ENCODE measurements around the gene ABCD4. TPM values are rescaled to one million over a fixed set of nuclear protein-coding genes. Genes with fewer than 3 reads are reported as not detected.

Gene ABCD4
- polyA plus RNA-seq, 3 donors, result 13.9 to 54.1 (median 14.2) TPM

- no peak overlapping the region for H3K4me3 ChIP-seq (replicated peaks in 1 of 3; ENCODE audit: low read depth in 2 of 3, low read length in 3 of 3)
- no peak overlapping the region for H3K4me2 ChIP-seq (replicated peaks; ENCODE audit: extremely low read depth, low read length, poor library complexity, severe bottlenecking)
- H3K9me3 Mint-ChIP-seq, result peaks cover 0 to 14% (median 5%) of the 10 kb centered on the region in 7 donors
- WGBS (ENCODE audit: insufficient coverage), result 11% methylated on average over 3 of the region's 3 CpGs
- H3K9ac ChIP-seq (ENCODE audit: insufficient read depth, low read length, poor library complexity, severe bottlenecking), result no peak overlapping the region
- peaks cover 23% of the 10 kb centered on the region for H3K4me1 Mint-ChIP-seq
- no peaks in the 10 kb centered on the region for H4K20me1 ChIP-seq (ENCODE audit: insufficient read depth, low read length)
- H2AFZ ChIP-seq (ENCODE audit: insufficient read depth, low read depth, low read length, poor library complexity, severe bottlenecking), result no peak overlapping the region
- TF ChIP-seq CTCF (IDR thresholded peaks at IDR 0.05), result no peak
- no peaks in the 10 kb centered on the region for H3K79me2 ChIP-seq (ENCODE audit: insufficient read depth, low read length)
- peaks cover 0 to 2% of the 10 kb centered on the region in 2 donors for H3K36me3 Mint-ChIP-seq
- H3K36me3 ChIP-seq (replicated peaks in 1 of 2; ENCODE audit: control insufficient read depth in 1 of 2, insufficient read depth in 2 of 2, low read length in 2 of 2), result no peaks in the 10 kb centered on the region
- peaks cover 0 to 30% of the 10 kb centered on the region in 2 donors for H3K9me3 ChIP-seq (replicated peaks in 1 of 2; ENCODE audit: control insufficient read depth in 1 of 2, insufficient read depth in 1 of 2, low read length in 2 of 2)
- no peak for DNase-seq
- H3K4me1 ChIP-seq (ENCODE audit: control insufficient read depth in 1 of 2, insufficient read depth in 2 of 2, low read length in 2 of 2), result peaks cover 14 to 15% of the 10 kb centered on the region in 2 donors
- no peak overlapping the region for H3K27ac ChIP-seq (ENCODE audit: low read depth in 1 of 2, low read length in 2 of 2)
- H3K27ac Mint-ChIP-seq, result no peak overlapping the region
- intact Hi-C loops (cut with micrococcal nuclease), result no loop called here
- peak overlapping the region in 1 of 2 donors; percentile 77 for H3K4me3 Mint-ChIP-seq
- H3K27me3 ChIP-seq (ENCODE audit: control insufficient read depth in 2 of 2, insufficient read depth in 2 of 2, low read length in 2 of 2), result peaks cover 50 to 93% of the 10 kb centered on the region in 2 donors
- peaks cover 74 to 93% (median 79%) of the 10 kb centered on the region in 3 donors for H3K27me3 Mint-ChIP-seq (ENCODE audit: low read depth in 3 of 3)
Observed at GRCh38 chr14:74244115-74244514, 58.6 kb downstream of the ABCD4 start.

GRCh38 chr14:74243051-74243450, 59.7 kb downstream of the ABCD4 start:
- Histone ChIP-seq H3K79me2 (ENCODE audit: insufficient read depth, low read length) (no peaks in the 10 kb centered on the region), H3K9me3 (replicated peaks in 1 of 2; ENCODE audit: control insufficient read depth in 1 of 2, insufficient read depth in 1 of 2, low read length in 2 of 2) (peaks cover 0 to 39% of the 10 kb centered on the region in 2 donors), H3K4me1 (ENCODE audit: control insufficient read depth in 1 of 2, insufficient read depth in 2 of 2, low read length in 2 of 2) (peaks cover 14 to 15% of the 10 kb centered on the region in 2 donors), H3K4me3 (replicated peaks in 1 of 3; ENCODE audit: low read depth in 2 of 3, low read length in 3 of 3) (no peak overlapping the region), H3K36me3 (replicated peaks in 1 of 2; ENCODE audit: control insufficient read depth in 1 of 2, insufficient read depth in 2 of 2, low read length in 2 of 2) (no peaks in the 10 kb centered on the region), H3K27me3 (ENCODE audit: control insufficient read depth in 2 of 2, insufficient read depth in 2 of 2, low read length in 2 of 2) (peaks cover 60 to 99% of the 10 kb centered on the region in 2 donors), H3K9ac (ENCODE audit: insufficient read depth, low read length, poor library complexity, severe bottlenecking) (no peak overlapping the region), H2AFZ (ENCODE audit: insufficient read depth, low read depth, low read length, poor library complexity, severe bottlenecking) (no peak overlapping the region), H3K27ac (ENCODE audit: low read depth in 1 of 2, low read length in 2 of 2) (no peak overlapping the region), H4K20me1 (ENCODE audit: insufficient read depth, low read length) (no peaks in the 10 kb centered on the region), H3K4me2 (replicated peaks; ENCODE audit: extremely low read depth, low read length, poor library complexity, severe bottlenecking) (no peak overlapping the region)
- TF ChIP-seq CTCF (IDR thresholded peaks at IDR 0.05), result no peak
- no CpG with 5 or more reads among the region's 5 CpGs for WGBS (ENCODE audit: insufficient coverage)
- Mint-ChIP-seq H3K27me3 (ENCODE audit: low read depth in 3 of 3) (peaks cover 79 to 97% (median 82%) of the 10 kb centered on the region in 3 donors), H3K4me1 (peaks cover 23% of the 10 kb centered on the region), H3K36me3 (peaks cover 0 to 2% of the 10 kb centered on the region in 2 donors), H3K4me3 (peak overlapping the region in 1 of 2 donors; percentile 77), H3K27ac (no peak overlapping the region), H3K9me3 (peaks cover 0 to 15% (median 5%) of the 10 kb centered on the region in 7 donors)
- intact Hi-C loops (cut with micrococcal nuclease), result no loop called here
- no peak for DNase-seq
